NCI-H526 (cell line): ENCODE results near the gene CACNA1A.
A peak's percentile ranks its signal among the peaks of the same experiment; 100 is the strongest.
"Not testable (repeated sequence)": the region's sequence is repeated elsewhere in the genome, so short reads cannot be mapped to it uniquely, and the experiment has no call there.

Experiments
- DNase-seq, 2 experiments: peaks; one replicate each; lab custom pipeline; 2025; lab: John Stamatoyannopoulos, UW

CACNA1A gene

GRCh38 chr19:13506471-13506820 is at the start of gene CACNA1A:
Gene CACNA1A (minus strand): TSS chr19:13506479. CDS start chr19:13506224, 255 bp downstream.
- no peak for DNase-seq

DNA sequence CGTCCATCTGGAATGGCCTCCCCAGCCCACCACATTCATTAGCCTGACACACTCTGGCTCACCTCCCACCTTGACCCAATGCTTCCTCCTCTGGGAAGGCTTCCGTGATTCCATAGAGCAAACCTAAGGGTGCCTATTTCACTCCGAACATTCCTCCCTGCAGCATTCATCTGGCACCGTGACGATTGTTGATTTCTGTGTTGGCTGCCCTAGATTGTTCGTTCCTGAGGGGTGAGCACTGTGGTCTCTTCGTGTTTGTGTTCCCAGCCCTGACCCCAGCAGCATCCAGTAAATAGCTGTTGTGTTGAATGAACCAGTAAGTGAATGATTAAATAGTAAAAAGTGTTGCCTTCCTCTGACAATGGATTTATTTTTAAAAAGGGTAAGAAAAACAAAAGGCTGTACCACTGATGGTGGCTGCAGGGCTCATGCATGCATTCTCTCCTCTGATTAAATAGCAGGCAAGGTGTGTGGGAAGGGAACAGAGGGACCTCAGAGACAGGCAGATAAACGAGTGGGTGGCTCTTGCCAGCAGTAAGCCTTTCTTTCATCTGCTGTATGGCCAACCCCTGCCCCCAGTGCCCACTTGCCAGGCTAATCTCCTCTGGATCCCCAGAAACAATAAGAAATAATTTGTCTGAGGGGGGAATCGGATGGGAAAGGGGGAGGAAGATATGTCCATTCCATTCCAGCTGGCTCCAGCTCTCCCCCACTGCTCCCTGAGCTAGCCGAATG is 48.4 kb upstream of the CACNA1A start:
- no peak for DNase-seq

DNA sequence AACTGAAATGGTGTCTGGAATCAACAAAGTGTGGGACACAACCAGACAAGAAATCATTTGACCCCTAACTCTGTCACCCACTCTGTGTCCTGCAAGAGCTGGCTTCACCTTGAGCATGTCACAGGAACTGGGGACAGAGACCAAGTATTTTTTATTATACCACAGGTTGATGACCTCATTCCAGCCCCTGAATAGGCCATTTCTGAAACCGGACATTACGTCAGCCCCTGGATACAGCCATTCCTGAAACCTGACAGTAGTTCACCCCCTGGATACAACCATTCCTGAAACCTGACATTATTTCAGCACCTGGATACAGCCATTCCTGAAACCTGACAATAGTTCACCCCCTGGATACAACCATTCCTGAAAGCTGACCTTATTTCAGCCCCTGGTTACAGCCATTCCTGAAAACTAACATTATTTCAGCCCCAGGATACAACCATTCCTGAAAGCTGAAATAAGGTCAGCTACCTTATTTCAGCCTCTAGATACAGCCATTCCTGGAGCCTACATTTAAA is 47.7 kb upstream of the CACNA1A start:
- no peak for DNase-seq

- no peak for DNase-seq
These were observed 41.9 kb upstream of the CACNA1A start for GRCh38 chr19:13548131-13548530.

GRCh38 chr19:13547102-13547501 is 40.8 kb upstream of the CACNA1A start:
- DNase-seq = no peak

- DNase-seq = no peak
These were observed 38.1 kb upstream of the CACNA1A start for GRCh38 chr19:13544423-13544822.

GRCh38 chr19:13541554-13541953 is 35.3 kb upstream of the CACNA1A start:
- no peak for DNase-seq

DNA sequence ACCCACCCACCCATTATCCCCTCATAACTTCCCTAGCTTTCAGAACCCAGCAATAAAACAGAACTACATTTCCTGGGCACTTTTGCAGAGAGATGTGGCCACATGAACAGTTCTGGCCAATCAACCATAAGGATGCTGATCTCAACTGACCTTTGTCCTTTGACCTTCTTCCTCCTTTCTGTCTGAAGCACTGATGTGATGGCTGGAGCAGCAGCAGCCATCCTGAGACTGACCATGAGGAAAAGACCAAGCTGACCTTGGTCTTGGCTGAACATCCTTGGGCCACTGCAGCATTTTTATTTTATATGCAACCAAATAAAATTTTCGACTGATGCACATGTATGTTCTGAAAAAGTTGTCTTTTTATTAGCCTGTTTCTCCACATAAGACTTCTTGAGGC is 33.1 kb upstream of the CACNA1A start:
- no peak for DNase-seq

- no peak for DNase-seq
These were observed 32.4 kb upstream of the CACNA1A start for GRCh38 chr19:13538601-13539253.

DNA sequence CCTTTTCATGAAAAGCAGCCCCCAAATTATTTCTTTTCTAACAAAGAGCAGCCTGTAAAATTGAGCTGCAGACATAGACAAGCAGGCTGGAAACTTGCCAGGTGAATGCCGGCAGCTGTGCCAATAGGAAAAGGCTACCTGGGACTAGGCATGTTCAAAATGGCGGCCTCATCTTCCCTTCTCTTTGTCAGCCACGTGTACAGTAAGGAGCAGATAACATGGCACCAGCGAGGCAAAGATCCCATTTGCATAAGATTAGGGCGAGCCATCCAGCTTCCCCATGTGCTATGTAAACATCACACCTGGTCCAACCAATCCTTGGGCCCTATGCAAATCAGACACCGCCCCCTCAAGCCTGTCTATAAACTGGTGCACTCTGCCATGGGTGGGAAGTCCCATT is 31.2 kb upstream of the CACNA1A start:
- peak; percentile 3 to 37 for DNase-seq

DNA sequence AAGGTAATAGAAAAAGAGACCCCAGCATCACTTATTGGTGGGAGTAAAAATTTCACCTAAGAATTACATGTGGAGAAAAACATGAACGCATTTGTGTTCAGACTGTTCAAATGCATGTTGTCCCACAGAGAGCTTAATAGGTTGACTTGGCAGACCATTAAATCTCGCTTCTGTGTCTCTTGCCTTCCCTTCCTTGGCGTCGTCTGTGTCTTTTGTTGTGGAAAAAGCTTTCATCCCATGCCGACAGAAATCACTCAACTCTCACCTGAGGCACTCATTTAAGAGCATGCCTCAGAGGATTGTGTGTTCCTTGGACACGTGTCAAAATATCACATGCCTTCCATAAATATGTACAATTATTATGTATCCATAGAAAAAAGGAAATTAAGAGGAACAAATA is 24.4 kb upstream of the CACNA1A start:
- no peak for DNase-seq

DNA sequence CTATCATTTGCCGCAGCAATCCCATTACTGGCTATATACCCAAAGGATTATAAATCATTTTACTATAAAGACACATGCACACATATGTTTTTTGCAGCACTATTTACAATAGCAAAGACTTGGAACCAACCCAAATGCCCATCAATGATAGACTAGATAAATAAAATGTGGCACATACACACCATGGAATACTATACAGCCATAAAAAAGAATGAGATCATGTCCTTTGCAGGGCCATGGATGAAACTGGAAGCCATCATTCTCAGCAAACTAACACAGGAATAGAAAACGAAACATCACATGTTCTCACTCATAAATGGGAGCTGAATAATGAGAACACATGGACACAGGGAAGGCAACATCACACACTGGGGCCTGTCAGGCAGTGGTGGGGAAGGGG is 23.4 kb upstream of the CACNA1A start:
- not testable (repeated sequence) for DNase-seq

- DNase-seq = peak; percentile 2 to 5
These were observed 20.3 kb upstream of the CACNA1A start for GRCh38 chr19:13526552-13526951.

GRCh38 chr19:13521066-13521465 is 14.8 kb upstream of the CACNA1A start:
- no peak for DNase-seq

- DNase-seq = no peak
These were observed 5.7 kb upstream of the CACNA1A start for GRCh38 chr19:13511947-13512346.

GRCh38 chr19:13507053-13507611 is 853 bp upstream of the CACNA1A start:
- no peak for DNase-seq

- peak in 1 of 2 experiments; percentile 31 for DNase-seq
These were observed 363 bp downstream of the CACNA1A start for GRCh38 chr19:13505761-13506470.

DNA sequence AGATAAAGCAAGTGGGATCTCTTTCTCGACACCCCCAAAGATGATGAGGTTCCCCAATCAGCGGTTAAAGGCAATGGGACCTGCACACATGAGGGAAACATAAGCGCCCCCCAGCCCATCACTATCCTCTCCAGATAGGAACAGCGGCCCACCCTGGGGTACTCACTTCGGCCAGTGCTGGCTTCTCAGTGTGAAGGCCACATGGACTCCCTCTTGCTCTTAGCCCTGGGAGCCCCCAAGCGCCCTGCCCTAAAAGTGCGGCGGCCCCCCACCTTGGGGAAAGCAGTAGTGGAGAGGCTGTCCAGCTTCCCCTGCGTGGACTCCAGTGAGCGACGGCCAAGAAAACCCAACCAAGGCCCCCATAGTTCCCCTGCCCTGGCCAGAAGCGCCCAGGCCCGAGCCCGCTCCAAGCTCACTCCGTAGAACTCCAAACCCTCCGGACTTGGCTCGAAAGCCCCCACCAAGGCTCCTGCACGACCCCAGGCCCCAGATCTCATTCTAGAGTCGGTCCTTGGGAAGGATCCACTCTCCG is 1.0 kb downstream of the CACNA1A start:
- DNase-seq = no peak

- DNase-seq = no peak
These were observed 2.6 kb downstream of the CACNA1A start for GRCh38 chr19:13503570-13504235.

- DNase-seq = no peak
These were observed 4.0 kb downstream of the CACNA1A start for GRCh38 chr19:13502231-13502630.

DNA sequence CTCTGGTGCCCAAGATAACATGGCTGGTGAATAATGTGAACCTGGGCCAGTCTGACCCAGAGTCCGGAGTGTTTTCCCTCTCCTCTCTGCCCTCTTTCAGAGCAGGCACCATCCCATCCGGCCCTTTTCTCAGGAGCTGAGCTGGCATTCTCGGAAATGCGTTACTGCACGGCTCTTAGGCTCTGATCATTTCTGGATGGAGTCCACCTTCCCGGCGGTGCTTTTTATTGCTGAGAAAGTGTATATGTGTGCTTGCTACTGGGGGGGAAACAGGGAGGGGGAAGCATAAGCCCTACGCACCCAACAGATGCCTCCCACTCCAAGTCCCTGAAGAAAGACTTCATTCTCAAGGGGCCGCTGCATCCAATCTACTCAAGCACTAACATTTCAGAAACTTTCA is 6.6 kb downstream of the CACNA1A start:
- no peak for DNase-seq
